Measurements from ENCODE around the gene ITIH1. TPM values are rescaled to one million over a fixed set of nuclear protein-coding genes. Genes with fewer than 3 reads are reported as not detected.

ITIH1 gene
- total RNA-seq, 1 experiment from 2014 or later, result 0.31 TPM

- H3K4me3 ChIP-seq (ENCODE audit: low read depth in 2 of 2, low read length in 2 of 2), result no peak overlapping the region
- ChIA-PET POLR2A (no interaction called here), CTCF (no interaction called here)
- intact Hi-C loops (cut with micrococcal nuclease; ENCODE audit: unreplicated experiment), result no loop called here
- H3K9me3 ChIP-seq (ENCODE audit: control insufficient read depth, insufficient read depth, low read depth, low read length), result no peaks in the 10 kb centered on the region
- TF ChIP-seq POLR2AphosphoS5 (IDR thresholded peaks at IDR 0.05; ENCODE audit: low read depth, low read length) (no peak), CTCF (IDR thresholded peaks at IDR 0.05) (no peak), TCF7L2 (IDR thresholded peaks at IDR 0.05; ENCODE audit: low read depth, low read length) (no peak), REST (IDR thresholded peaks at IDR 0.05; ENCODE audit: insufficient read depth in 1 of 2, low read depth in 2 of 2, low read length in 1 of 2) (no peak), SIN3A (IDR thresholded peaks at IDR 0.05; ENCODE audit: borderline replicate concordance, insufficient read depth, low read depth, low read length) (no peak)
- H3K27me3 ChIP-seq (ENCODE audit: control insufficient read depth, insufficient read depth, low read length), result no peaks in the 10 kb centered on the region
- BruUV-seq (replicated peaks), result no TSS peak
- H3K4me1 ChIP-seq (ENCODE audit: control insufficient read depth, insufficient read depth, low read length), result no peaks in the 10 kb centered on the region
- in situ Hi-C loops (cut with HindIII; ENCODE audit: low pct_unique_long_range_greater_than_20kb, low sequenced_read_pairs), result no loop called here
- no peaks in the 10 kb centered on the region for H3K36me3 ChIP-seq (ENCODE audit: control insufficient read depth, insufficient read depth, low read length)
- no peak for DNase-seq (ENCODE audit: low read depth, low spot score)
- H3K27ac ChIP-seq (ENCODE audit: low read length), result no peak overlapping the region
- ATAC-seq, result no peak
These were observed 12.3 kb downstream of the ITIH1 start for GRCh38 chr3:52789746-52790040.

DNA sequence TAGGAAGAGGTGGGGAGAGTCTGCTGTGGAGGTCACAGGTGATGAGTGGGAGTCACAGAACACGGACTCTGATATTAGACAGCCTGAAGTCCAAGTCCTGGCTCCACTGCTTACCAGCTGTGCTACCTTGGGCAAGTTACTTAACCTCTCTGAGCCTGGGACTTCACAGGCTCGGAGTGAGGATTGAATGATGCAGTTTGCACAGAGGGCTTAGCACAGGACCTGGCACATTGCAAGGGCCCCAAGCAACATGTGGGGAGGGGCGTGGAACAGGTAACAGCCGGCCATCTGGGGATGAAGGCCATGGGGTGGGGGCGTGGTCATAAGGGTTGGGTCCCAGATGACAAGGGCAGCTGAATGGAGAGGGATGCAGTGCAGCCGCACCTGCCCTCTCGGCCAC, 12.9 kb downstream of the ITIH1 start:
- Histone ChIP-seq H3K27ac (ENCODE audit: low read length) (no peak overlapping the region), H3K36me3 (ENCODE audit: control insufficient read depth, insufficient read depth, low read length) (no peaks in the 10 kb centered on the region), H3K27me3 (ENCODE audit: control insufficient read depth, insufficient read depth, low read length) (no peaks in the 10 kb centered on the region), H3K4me1 (ENCODE audit: control insufficient read depth, insufficient read depth, low read length) (no peaks in the 10 kb centered on the region), H3K4me3 (ENCODE audit: low read depth in 2 of 2, low read length in 2 of 2) (no peak overlapping the region), H3K9me3 (ENCODE audit: control insufficient read depth, insufficient read depth, low read depth, low read length) (no peaks in the 10 kb centered on the region)
- ATAC-seq, result no peak
- in situ Hi-C loops (cut with HindIII; ENCODE audit: low pct_unique_long_range_greater_than_20kb, low sequenced_read_pairs) (no loop called here), intact Hi-C loops (cut with micrococcal nuclease; ENCODE audit: unreplicated experiment) (no loop called here)
- POLR2A ChIA-PET, result no interaction called here
- BruUV-seq (replicated peaks), result no TSS peak
- TF ChIP-seq CTCF (IDR thresholded peaks at IDR 0.05) (no peak), SIN3A (IDR thresholded peaks at IDR 0.05; ENCODE audit: borderline replicate concordance, insufficient read depth, low read depth, low read length) (no peak), REST (IDR thresholded peaks at IDR 0.05; ENCODE audit: insufficient read depth in 1 of 2, low read depth in 2 of 2, low read length in 1 of 2) (no peak), POLR2AphosphoS5 (IDR thresholded peaks at IDR 0.05; ENCODE audit: low read depth, low read length) (no peak), TCF7L2 (IDR thresholded peaks at IDR 0.05; ENCODE audit: low read depth, low read length) (no peak)
- CTCF ChIA-PET, result no interaction called here
- DNase-seq (ENCODE audit: low read depth, low spot score), result no peak

Measured in Panc1 (cell line).